Osteocyte (in vitro differentiated cells): ENCODE data around the gene PPA2. TPM values are rescaled to one million over a fixed set of nuclear protein-coding genes. Genes with fewer than 3 reads are reported as not detected.

Source experiments
- DNase-seq: peaks from one replicate; pipeline ENCODE4 v3.0.0; 2021; ENCODE audit warnings: mixed read lengths; ENCODE audit not compliant: unreplicated experiment; ENCODE audit errors: extremely low spot score
- H3K27ac Mint-ChIP-seq: one replicate; pipeline ENCODE4 v1.8.0; 2021; ENCODE audit warnings: mild to moderate bottlenecking, mixed read lengths; ENCODE audit not compliant: unreplicated experiment
- H3K27me3 Mint-ChIP-seq: one replicate; pipeline ENCODE4 v1.8.0; 2021; ENCODE audit warnings: mixed read lengths; ENCODE audit not compliant: unreplicated experiment
- H3K36me3 Mint-ChIP-seq: one replicate; pipeline ENCODE4 v1.8.0; 2021; ENCODE audit warnings: mixed read lengths; ENCODE audit not compliant: unreplicated experiment
- H3K4me1 Mint-ChIP-seq: one replicate; pipeline ENCODE4 v1.8.0; 2021; ENCODE audit warnings: mixed read lengths; ENCODE audit not compliant: unreplicated experiment
- H3K4me3 Mint-ChIP-seq: one replicate; pipeline ENCODE4 v1.8.0; 2021; ENCODE audit warnings: mild to moderate bottlenecking, moderate library complexity, mixed read lengths; ENCODE audit not compliant: unreplicated experiment
- H3K9me3 Mint-ChIP-seq: one replicate; pipeline ENCODE4 v1.8.0; 2021; ENCODE audit warnings: mixed read lengths; ENCODE audit not compliant: unreplicated experiment
- total RNA-seq: library from RNA; stranded (reverse); gene quantifications from 2 replicates; pipeline ENCODE4 v1.2.1, GENCODE V29; 2021
- TF ChIP-seq, protein P1 (sequence below): fragments of 200-600 bp; sonication (generic); IDR thresholded peaks from 2 replicates; pipeline ENCODE4 v1.5.0; 2021; ENCODE audit warnings: antibody characterized with exemption, mild to moderate bottlenecking, moderate library complexity

PPA2 gene
- total RNA-seq, 1 donor from 2014 or later, result 68.2 TPM

DNA sequence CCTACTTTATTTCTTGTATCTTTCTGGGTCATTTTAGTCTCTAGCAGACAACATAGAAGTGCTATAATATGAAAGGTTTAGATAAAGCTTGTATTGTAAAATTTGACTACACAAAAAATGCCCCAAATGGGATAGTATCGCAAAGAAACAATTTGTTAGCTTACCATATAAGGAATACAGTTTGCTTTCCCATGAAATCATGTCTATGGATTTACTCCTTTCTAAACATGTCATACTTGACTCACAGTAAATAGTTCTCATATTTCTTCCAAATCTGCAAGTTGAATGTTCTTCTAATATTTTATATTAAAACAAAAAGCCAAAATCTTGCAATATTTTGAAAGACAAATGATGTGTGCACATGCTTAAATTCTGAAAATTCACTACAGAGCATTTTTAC is 103.9 kb downstream of the PPA2 start:
- TF ChIP-seq, protein P1, sequence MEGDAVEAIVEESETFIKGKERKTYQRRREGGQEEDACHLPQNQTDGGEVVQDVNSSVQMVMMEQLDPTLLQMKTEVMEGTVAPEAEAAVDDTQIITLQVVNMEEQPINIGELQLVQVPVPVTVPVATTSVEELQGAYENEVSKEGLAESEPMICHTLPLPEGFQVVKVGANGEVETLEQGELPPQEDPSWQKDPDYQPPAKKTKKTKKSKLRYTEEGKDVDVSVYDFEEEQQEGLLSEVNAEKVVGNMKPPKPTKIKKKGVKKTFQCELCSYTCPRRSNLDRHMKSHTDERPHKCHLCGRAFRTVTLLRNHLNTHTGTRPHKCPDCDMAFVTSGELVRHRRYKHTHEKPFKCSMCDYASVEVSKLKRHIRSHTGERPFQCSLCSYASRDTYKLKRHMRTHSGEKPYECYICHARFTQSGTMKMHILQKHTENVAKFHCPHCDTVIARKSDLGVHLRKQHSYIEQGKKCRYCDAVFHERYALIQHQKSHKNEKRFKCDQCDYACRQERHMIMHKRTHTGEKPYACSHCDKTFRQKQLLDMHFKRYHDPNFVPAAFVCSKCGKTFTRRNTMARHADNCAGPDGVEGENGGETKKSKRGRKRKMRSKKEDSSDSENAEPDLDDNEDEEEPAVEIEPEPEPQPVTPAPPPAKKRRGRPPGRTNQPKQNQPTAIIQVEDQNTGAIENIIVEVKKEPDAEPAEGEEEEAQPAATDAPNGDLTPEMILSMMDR, result no peak
- Mint-ChIP-seq H3K27ac (no peak overlapping the region), H3K27me3 (no peaks in the 10 kb centered on the region), H3K4me3 (no peak overlapping the region), H3K36me3 (peaks cover 37% of the 10 kb centered on the region), H3K4me1 (peaks cover 3% of the 10 kb centered on the region), H3K9me3 (peaks cover 18% of the 10 kb centered on the region)
- DNase-seq, result no peak

DNA sequence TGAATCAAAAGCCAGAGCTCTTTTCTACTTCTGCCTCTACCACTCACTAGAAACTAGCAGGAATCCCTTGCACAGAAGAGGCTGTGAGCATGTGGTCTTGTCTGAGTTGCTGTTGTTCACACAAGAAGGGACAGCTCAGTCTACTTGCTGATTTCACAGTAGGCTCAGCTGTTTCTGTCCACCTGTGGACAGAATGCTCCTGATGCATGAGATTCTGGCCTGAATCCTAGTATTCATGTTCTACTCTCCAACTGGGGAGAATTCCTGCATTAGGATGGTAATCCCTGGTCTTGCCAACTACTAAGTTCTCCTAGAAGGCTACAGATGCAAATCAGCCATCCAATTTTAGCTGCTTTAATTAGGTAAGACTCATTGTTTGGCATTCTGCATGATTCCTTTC is 112.8 kb downstream of the PPA2 start:
- H3K9me3 Mint-ChIP-seq, result peaks cover 8% of the 10 kb centered on the region
- no peak overlapping the region for H3K4me3 Mint-ChIP-seq
- TF ChIP-seq, protein P1, result no peak
- no peaks in the 10 kb centered on the region for H3K27me3 Mint-ChIP-seq
- H3K36me3 Mint-ChIP-seq, result peaks cover 28% of the 10 kb centered on the region
- no peak for DNase-seq
- no peaks in the 10 kb centered on the region for H3K4me1 Mint-ChIP-seq
- H3K27ac Mint-ChIP-seq, result no peak overlapping the region

DNA sequence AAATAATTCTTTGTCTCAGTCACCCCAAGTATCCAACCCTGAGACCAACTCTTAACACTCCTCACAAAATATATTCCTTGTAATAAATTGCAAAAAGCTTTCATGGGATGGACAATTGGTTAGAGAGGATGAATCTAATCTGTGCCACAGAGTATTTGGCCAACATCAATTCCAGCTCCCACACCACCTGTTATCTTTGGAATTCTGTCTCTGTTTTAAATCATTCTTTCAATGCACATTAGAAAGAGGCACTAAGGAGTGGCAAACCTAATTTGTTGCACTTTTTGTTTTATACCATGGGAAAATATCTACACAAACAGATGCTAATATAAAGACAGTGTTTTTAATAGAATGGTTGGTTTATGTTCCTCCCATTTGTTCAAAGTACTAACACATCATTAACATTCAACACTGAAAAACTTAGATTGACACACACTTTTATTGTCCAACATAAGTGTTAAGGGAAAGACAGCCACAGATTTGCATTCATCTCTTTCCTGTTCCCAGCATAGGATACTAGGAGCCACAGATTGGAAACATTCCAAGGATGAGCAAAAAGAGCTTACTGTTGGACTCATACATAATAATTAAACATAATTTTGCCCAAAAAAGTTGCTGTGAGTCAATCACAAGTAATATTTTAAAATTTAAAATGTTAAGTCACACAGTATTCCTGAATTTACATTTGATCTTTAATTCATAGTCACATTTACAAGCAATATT is 116.4 kb downstream of the PPA2 start:
- H3K9me3 Mint-ChIP-seq, result no peaks in the 10 kb centered on the region
- no peaks in the 10 kb centered on the region for H3K4me1 Mint-ChIP-seq
- no peak overlapping the region for H3K4me3 Mint-ChIP-seq
- no peaks in the 10 kb centered on the region for H3K27me3 Mint-ChIP-seq
- TF ChIP-seq, protein P1, result no peak
- H3K27ac Mint-ChIP-seq, result no peak overlapping the region
- DNase-seq, result no peak
- peaks cover 18% of the 10 kb centered on the region for H3K36me3 Mint-ChIP-seq

DNA sequence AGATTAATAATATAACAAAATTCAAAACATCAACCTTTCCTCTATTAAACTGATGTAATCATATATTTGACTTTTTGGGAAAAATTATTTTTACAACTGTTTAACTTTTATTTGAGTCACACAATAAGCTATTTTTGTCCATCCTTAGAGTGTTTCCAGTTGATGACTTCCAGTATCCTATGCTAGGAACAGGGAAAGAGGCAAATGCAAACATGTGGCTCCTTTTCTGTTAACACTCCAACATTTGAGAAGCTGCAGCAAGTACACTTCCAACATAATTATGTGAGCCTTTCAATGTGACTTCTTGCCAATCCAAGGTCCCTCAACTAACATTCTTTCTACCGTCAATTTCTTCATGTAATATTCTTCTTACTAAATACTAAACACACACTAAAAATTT is 117.7 kb downstream of the PPA2 start:
- peaks cover 18% of the 10 kb centered on the region for H3K36me3 Mint-ChIP-seq
- TF ChIP-seq, protein P1, result no peak
- H3K27ac Mint-ChIP-seq, result no peak overlapping the region
- H3K9me3 Mint-ChIP-seq, result no peaks in the 10 kb centered on the region
- H3K4me3 Mint-ChIP-seq, result no peak overlapping the region
- DNase-seq, result no peak
- no peaks in the 10 kb centered on the region for H3K4me1 Mint-ChIP-seq
- H3K27me3 Mint-ChIP-seq, result no peaks in the 10 kb centered on the region

DNA sequence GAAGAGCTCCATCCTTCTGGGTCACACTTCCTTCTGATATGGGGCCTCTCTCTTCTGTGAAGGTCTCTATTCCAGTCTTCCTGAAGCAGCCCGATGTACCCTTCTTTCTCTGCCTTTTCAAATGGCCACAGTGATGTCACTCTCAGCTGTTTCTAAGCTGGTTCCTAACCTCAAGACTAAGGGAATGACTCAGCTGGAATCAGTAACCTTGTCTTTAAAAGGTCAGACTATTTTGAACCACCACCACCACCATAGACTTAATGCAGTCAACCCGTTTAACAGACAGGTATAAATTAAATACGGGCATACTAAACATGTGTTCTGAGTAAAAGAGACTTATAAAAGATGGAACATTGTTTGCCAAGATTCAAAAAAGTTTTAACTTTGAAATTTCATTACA is 121.0 kb downstream of the PPA2 start:
- no peaks in the 10 kb centered on the region for H3K4me1 Mint-ChIP-seq
- no peaks in the 10 kb centered on the region for H3K27me3 Mint-ChIP-seq
- no peak for DNase-seq
- H3K36me3 Mint-ChIP-seq, result peaks cover 5% of the 10 kb centered on the region
- no peak overlapping the region for H3K27ac Mint-ChIP-seq
- no peak overlapping the region for H3K4me3 Mint-ChIP-seq
- H3K9me3 Mint-ChIP-seq, result no peaks in the 10 kb centered on the region
- TF ChIP-seq, protein P1, result no peak
